ENCODE data around the gene MORN4. TPM values are rescaled to one million over a fixed set of nuclear protein-coding genes. Genes with fewer than 3 reads are reported as not detected.
"Not testable (repeated sequence)": the region's sequence is repeated elsewhere in the genome, so short reads cannot be mapped to it uniquely, and the experiment has no call there.

The MORN4 gene
- total RNA-seq, 1 experiment from 2014 or later = 2.9 TPM

DNA sequence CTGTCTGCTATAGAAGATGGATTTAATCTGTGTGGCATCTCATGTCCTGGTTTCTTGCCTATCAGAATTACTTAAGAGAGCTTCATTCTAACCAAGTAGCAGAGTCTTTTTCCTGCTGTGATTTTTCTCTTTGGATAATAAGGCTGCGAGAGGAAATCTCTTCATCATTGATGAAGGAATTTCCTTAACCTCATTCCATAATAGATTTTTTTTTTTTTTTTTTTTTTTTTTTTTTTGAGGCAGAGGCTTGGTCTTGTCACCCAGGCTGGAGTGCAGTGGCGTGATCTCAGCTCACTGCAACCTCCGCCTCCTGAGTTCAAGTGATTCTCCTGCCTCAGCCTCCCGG is 16.1 kb upstream of the MORN4 start:
- not testable (repeated sequence) for H3K27me3 ChIP-seq; H3K4me1 ChIP-seq; H3K9me3 ChIP-seq (replicated peaks); DNase-seq; H3K4me3 ChIP-seq; H3K27ac ChIP-seq
- peaks cover 25% of the 10 kb centered on the region for H3K36me3 ChIP-seq

GRCh38 chr10:97648562-97649404 is 15.5 kb upstream of the MORN4 start:
- H3K4me3 ChIP-seq = no peak overlapping the region

DNA sequence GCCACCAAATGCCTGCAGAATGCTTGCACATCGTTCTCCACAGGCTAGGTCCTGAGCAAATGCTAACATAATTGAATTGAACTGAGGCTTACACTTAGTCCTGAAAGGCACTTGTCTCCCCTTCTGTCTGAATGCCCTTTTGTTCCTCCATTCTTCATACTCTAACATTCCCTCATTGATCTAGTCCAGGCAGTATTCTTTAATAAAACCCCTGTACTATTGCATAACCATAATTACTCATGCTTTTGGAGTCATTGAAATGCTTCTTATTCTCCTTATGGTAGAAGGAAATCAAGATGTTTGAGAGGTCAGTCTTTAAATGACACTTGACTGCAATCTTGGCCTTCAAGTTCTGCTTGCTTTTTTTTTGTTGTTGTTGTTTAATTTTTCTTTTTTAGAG is 14.3 kb upstream of the MORN4 start:
- Histone ChIP-seq H3K27me3 (no peaks in the 10 kb centered on the region), H3K36me3 (peaks cover 28% of the 10 kb centered on the region), H3K4me3 (no peak overlapping the region), H3K27ac (no peak overlapping the region), H3K4me1 (peaks cover 8% of the 10 kb centered on the region), H3K9me3 (replicated peaks) (no peaks in the 10 kb centered on the region)
- no peak for DNase-seq

More at GRCh38 chr10:97648562-97649404, 15.5 kb upstream of the MORN4 start:
- no peak overlapping the region for H3K27ac ChIP-seq
- H3K27me3 ChIP-seq = no peaks in the 10 kb centered on the region
- peaks cover 29% of the 10 kb centered on the region for H3K36me3 ChIP-seq
- peaks cover 8% of the 10 kb centered on the region for H3K4me1 ChIP-seq
- no peaks in the 10 kb centered on the region for H3K9me3 ChIP-seq (replicated peaks)
- peak; percentile 20 to 44 for DNase-seq

DNA sequence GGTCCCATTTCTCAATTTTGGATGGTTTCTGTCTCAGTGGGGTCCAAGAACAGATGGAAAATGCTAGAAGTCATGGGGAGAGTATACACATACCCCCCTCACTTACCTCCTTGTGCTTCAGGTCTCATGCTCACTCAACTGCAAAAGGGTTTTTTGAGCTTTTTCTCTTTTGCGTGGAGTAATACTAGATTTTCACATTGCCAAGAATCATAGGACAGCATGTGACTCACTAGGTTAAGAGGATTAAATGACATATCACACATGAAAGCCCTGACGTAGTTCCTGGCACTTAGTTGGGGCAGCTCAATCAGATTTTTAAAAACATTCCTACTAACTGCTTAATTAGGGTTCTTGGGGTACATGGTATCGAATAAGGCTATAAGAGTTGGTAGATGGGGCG is 11.6 kb upstream of the MORN4 start:
- Histone ChIP-seq H3K4me3 (no peak overlapping the region), H3K27me3 (no peaks in the 10 kb centered on the region), H3K27ac (no peak overlapping the region), H3K9me3 (replicated peaks) (no peaks in the 10 kb centered on the region), H3K36me3 (peaks cover 18% of the 10 kb centered on the region), H3K4me1 (peaks cover 13% of the 10 kb centered on the region)
- DNase-seq = no peak

DNA sequence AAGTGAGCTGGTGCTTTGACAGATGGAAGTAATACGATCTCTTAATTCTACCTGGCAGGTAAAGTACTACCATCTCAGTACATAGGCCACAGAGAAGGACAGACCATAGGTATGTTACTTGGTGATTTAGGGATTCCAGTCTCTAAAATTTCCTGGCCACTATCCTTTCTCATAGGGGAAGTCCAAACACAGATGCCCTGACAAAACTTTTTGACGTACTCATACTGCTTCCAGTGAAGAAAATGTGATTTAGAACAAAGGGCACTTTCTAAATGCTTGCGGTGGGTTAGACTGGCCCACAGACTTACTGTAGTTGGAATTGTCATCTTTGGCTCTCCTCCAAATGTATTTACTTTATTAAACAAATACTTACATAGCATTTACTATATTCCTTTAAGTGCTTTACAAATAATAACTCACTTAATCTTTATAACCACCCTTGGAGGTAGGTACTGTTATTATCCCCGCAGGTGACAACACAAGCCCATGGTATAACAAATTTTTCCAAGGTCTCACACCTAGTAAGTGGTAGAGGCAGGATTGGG is 10.2 kb upstream of the MORN4 start:
- H3K4me3 ChIP-seq = no peak overlapping the region
- no peaks in the 10 kb centered on the region for H3K27me3 ChIP-seq
- peaks cover 18% of the 10 kb centered on the region for H3K36me3 ChIP-seq
- no peak for DNase-seq
- peaks cover 5% of the 10 kb centered on the region for H3K4me1 ChIP-seq
- H3K27ac ChIP-seq = no peak overlapping the region
- H3K9me3 ChIP-seq (replicated peaks) = no peaks in the 10 kb centered on the region

DNA sequence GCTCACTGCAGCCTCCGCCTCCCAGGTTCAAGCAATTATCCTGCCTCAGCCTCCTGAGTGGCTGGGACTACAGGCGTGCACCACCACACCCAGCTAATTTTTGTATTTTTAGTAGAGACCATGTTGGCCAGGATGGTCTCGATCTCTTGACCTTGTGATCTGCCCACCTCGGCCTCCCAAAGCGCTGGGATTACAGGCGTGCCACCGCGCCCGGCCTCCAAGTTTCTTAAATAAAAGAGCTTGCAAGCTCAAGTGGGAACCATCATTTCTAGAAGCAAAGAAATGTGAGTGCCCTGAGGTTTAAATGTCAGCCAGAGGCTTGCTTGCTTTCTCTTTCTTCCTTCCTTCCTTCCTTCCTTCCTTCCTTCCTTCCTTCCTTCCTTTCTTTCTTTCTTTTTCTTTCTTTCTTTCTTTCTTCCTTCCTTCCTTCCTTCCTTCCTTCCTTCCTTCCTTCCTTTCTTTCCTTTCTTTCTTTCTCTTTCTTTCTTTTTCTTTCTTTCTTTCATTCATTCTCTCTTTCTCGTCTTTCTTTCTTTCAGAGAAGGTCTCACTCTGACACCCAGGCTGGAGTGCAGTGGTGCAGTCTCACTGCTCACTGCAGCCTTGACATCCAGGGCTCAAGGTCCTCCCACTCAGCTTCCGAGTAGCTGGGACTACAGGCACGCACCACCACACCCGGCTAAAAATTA is 9.3 kb upstream of the MORN4 start:
- not testable (repeated sequence) for H3K4me3 ChIP-seq; H3K4me1 ChIP-seq; H3K9me3 ChIP-seq (replicated peaks); H3K27ac ChIP-seq; DNase-seq; H3K27me3 ChIP-seq
- H3K36me3 ChIP-seq = peaks cover 18% of the 10 kb centered on the region

- H3K36me3 ChIP-seq = peaks cover 14% of the 10 kb centered on the region
- no peaks in the 10 kb centered on the region for H3K27me3 ChIP-seq
- no peak overlapping the region for H3K27ac ChIP-seq
- H3K9me3 ChIP-seq (replicated peaks) = no peaks in the 10 kb centered on the region
- peak overlapping the region; percentile 67 for H3K4me3 ChIP-seq
- DNase-seq = peak; percentile 44 to 45
- peaks cover 5% of the 10 kb centered on the region for H3K4me1 ChIP-seq
These were observed 7.8 kb upstream of the MORN4 start for GRCh38 chr10:97640868-97641811.

DNA sequence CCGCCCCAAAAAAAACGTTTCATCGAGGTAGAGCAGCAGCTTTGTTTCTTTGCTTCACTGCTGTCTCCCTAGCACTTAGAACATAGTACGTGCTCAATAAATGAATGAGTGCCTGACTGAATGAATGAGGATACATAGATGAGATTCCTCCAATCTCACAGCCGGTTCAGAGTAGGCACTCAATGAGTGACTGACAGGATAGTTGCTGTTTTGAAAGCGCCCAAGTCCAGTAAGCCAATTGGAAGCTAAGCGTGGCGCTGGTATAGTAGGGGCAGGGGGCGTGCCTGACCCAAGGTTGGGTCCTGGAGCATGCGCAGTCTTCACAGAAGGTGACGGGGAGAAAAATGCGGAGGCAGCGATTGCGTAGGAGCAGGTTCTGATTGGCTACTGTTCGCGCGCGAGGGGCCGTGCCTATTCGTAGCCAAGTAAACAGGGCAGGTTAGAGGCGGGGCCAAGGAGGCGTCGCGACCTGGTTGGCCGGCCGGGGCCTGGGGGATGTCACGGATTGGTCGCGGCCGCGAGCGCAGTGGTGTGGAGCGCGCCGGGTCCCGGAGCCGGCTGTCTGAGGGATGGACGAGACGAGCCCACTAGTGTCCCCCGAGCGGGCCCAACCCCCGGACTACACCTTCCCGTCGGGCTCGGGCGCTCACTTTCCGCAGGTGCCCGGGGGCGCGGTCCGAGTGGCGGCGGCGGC is 7.0 kb upstream of the MORN4 start, which contains the start of gene PI4K2A:
PI4K2A (plus strand) TSS at position 498 of the 694 bp plus-strand sequence; CDS start at position 570, 72 bp downstream.
- Histone ChIP-seq H3K4me1 (peaks cover 5% of the 10 kb centered on the region), H3K36me3 (peaks cover 12% of the 10 kb centered on the region), H3K9me3 (replicated peaks) (no peaks in the 10 kb centered on the region), H3K27ac (no peak within 1 kb of the TSS), H3K4me3 (peak within 1 kb of the TSS; percentile 67), H3K27me3 (no peaks in the 10 kb centered on the region)
- peak; percentile 100 for DNase-seq

GRCh38 chr10:97639090-97639489 is 5.8 kb upstream of the MORN4 start:
- H3K27me3 ChIP-seq; H3K9me3 ChIP-seq (replicated peaks); H3K36me3 ChIP-seq; H3K4me1 ChIP-seq; H3K27ac ChIP-seq; H3K4me3 ChIP-seq; DNase-seq: not testable (repeated sequence)

DNA sequence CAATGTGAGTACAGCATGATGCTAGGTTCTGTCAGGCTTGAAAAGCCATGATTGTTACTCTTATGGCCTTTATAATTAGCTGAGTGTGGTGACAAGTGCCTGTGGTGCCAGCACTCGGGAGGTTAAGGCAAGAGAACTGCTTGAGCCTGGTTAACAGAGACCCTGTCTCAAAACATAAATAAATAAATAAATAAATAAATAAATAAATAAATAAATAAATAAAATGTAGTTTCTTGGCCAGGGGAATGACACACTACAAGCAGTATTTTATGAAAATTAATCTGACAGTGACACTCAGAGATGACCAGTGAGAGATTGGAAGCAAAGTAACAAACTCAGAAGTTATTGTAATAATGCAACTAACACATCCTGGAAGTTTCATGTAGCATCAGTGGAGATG is 2.3 kb upstream of the MORN4 start:
- DNase-seq = no peak

DNA sequence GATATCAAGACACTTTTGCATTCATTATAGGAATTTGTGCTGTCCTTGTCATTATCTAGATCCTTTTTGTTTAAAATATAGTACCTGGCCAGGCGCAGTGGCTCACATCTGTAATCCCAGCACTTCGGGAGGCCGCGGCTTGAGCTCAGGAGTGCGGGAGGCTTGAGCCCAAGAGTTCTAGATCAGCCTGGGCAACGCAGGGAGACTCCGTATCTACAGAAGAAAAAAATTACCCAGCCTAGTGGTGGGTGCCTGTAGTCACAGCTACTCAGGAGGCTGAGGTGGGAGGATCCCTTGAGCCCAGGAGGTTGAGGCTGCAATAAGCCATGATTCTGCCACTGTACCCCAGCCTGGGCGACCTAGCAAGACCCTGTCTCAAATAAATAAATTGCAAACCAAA is 621 bp upstream of the MORN4 start:
- DNase-seq = peak; percentile 11 to 27
- Histone ChIP-seq H3K9me3 (replicated peaks) (no peaks in the 10 kb centered on the region), H3K27ac (no peak overlapping the region), H3K4me1 (no peaks in the 10 kb centered on the region), H3K27me3 (no peaks in the 10 kb centered on the region), H3K36me3 (no peaks in the 10 kb centered on the region), H3K4me3 (peak overlapping the region; percentile 73)

More for the DNA sequence above, 2.3 kb upstream of the MORN4 start:
- Histone ChIP-seq H3K27me3 (no peaks in the 10 kb centered on the region), H3K4me1 (no peaks in the 10 kb centered on the region), H3K36me3 (no peaks in the 10 kb centered on the region), H3K4me3 (no peak overlapping the region), H3K27ac (no peak overlapping the region), H3K9me3 (replicated peaks) (no peaks in the 10 kb centered on the region)

- H3K27ac ChIP-seq = no peak overlapping the region
- no peak overlapping the region for H3K4me3 ChIP-seq
- no peaks in the 10 kb centered on the region for H3K9me3 ChIP-seq (replicated peaks)
- no peaks in the 10 kb centered on the region for H3K4me1 ChIP-seq
- DNase-seq = no peak
- no peaks in the 10 kb centered on the region for H3K27me3 ChIP-seq
- no peaks in the 10 kb centered on the region for H3K36me3 ChIP-seq
These were observed 2.2 kb downstream of the MORN4 start for GRCh38 chr10:97631098-97631497.

DNA sequence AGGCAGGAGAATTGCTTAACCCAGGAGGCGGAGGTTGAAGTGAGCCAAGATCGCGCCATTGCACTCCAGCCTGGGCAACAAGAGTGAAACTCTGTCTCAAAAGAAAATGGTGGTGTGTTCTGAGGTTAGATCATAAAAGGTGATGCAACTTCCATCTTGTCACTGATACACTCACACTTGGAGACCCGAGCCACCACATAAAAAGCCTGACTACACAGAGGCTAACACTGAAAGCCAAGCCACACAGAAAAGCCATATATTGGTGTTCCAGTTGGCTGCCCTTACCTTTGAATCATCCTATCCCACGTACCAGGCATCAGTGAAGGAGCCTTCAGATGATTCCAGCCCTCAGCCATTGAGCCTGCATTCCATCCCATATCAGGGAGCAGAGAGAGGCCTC is 4.0 kb downstream of the MORN4 start:
- Histone ChIP-seq H3K9me3 (replicated peaks) (no peaks in the 10 kb centered on the region), H3K4me1 (no peaks in the 10 kb centered on the region), H3K36me3 (no peaks in the 10 kb centered on the region), H3K4me3 (no peak overlapping the region), H3K27ac (no peak overlapping the region), H3K27me3 (no peaks in the 10 kb centered on the region)
- no peak for DNase-seq

DNA sequence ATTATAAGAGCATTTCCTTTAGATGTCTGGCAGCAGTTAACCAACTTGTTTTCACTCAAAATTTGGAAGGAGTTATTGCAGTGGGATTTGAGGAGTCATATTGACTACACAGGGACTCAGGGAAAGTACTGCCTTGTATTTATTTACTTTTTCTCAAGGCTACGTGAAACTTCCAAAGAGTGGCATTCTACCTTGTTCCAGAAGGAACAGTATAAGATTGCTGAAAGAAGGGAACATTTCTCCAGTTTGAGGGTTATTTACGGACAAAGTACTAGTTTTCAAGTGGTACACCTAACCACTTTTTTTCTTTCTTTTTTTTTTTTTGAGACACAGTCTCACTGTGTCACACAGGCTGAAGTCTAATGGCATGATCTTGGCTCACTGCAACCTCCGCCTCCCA is 5.1 kb downstream of the MORN4 start:
- Histone ChIP-seq H3K27me3 (no peaks in the 10 kb centered on the region), H3K4me3 (no peak overlapping the region), H3K27ac (no peak overlapping the region), H3K36me3 (no peaks in the 10 kb centered on the region), H3K4me1 (no peaks in the 10 kb centered on the region), H3K9me3 (replicated peaks) (no peaks in the 10 kb centered on the region)
- DNase-seq = no peak
